A673 (cell line): ENCODE results near the gene ANKS1B.

Experiments
- EZH2 ChIP-seq: fragments of 200-600 bp; sonication (generic); IDR thresholded peaks from 2 replicates; pipeline ENCODE4 v1.6.1; 2017; ENCODE audit warnings: borderline replicate concordance, low read depth, mild to moderate bottlenecking, mixed read lengths, antibody characterized with exemption, low read length; ENCODE audit not compliant: poor library complexity, severe bottlenecking
- TF ChIP-seq, protein P1 (sequence below): fragments of 300-800, 200-600 bp; sonication (generic); conservative IDR thresholded peaks from 2 replicates; pipeline ENCODE4 v1.5.1; 2017; ENCODE audit warnings: low read depth, mild to moderate bottlenecking, antibody characterized with exemption, low read length, moderate library complexity, mixed read lengths

DNA sequence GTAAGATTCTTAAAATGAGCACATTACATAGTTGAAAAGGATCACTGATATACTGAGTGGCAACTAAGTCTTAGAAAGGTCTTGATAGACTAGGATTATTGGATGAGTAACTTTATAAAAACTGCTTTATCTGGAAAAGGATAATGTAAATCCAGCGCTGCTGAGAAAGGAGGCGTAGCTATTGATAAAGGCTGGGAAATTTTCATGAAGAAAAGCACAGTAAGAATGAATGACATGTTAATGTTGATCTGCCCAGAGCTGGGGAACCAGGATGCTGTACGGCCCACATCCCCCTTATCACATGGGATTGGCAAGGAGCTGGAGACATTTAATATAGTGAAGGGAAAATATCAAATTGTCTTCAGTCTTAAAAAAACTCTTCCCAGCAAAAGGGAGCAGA is 1165.7 kb downstream of the ANKS1B start:
- TF ChIP-seq, protein P1, sequence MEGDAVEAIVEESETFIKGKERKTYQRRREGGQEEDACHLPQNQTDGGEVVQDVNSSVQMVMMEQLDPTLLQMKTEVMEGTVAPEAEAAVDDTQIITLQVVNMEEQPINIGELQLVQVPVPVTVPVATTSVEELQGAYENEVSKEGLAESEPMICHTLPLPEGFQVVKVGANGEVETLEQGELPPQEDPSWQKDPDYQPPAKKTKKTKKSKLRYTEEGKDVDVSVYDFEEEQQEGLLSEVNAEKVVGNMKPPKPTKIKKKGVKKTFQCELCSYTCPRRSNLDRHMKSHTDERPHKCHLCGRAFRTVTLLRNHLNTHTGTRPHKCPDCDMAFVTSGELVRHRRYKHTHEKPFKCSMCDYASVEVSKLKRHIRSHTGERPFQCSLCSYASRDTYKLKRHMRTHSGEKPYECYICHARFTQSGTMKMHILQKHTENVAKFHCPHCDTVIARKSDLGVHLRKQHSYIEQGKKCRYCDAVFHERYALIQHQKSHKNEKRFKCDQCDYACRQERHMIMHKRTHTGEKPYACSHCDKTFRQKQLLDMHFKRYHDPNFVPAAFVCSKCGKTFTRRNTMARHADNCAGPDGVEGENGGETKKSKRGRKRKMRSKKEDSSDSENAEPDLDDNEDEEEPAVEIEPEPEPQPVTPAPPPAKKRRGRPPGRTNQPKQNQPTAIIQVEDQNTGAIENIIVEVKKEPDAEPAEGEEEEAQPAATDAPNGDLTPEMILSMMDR = no peak
- TF ChIP-seq EZH2 = no peak
